Right lobe of liver (tissue), 6 donors: Measurements from ENCODE around the gene CDAN1. TPM values are rescaled to one million over a fixed set of nuclear protein-coding genes. Genes with fewer than 3 reads are reported as not detected.
A peak's percentile ranks its signal among the peaks of the same experiment; 100 is the strongest.

Source experiments
- ATAC-seq, 4 donors: fragments of 200-7000 bp; cut with Tn5 transposase; one replicate each; pipeline ENCODE4 v1.9.1; 2020; ENCODE audit warnings: mild to moderate bottlenecking in 4 of 4, moderate library complexity in 4 of 4
- DNase-seq, 3 donors: peaks; one replicate each; pipeline ENCODE4 v3.0.0-alpha.2; 2020
- H3K27ac ChIP-seq, 3 donors: fragments of 200-600 bp; one replicate each; pipeline ENCODE4 v1.8.0; 2022
- H3K27me3 ChIP-seq, 2 donors: fragments of 200-600 bp; one replicate each; pipeline ENCODE4 v1.8.0; 2022
- H3K36me3 ChIP-seq, 4 donors: fragments of 200-600 bp; sonication (generic) in 1 of 4; one replicate each; pipeline versions ENCODE4 v1.5.1 to v1.8.0; 2017 to 2022; ENCODE audit warnings: control low read depth in 1 of 4
- H3K4me1 ChIP-seq, 4 donors: fragments of 200-600 bp; sonication (generic) in 1 of 4; one replicate each; pipeline versions ENCODE4 v1.5.1 to v1.8.0; 2017 to 2022; ENCODE audit warnings: control low read depth in 1 of 4
- H3K4me3 ChIP-seq, 3 donors: fragments of 200-600 bp; one replicate each; pipeline ENCODE4 v1.8.0; 2022
- H3K9me3 ChIP-seq, 4 donors: fragments of 200-600 bp; sonication (generic) in 1 of 4; one replicate each; pipeline versions ENCODE4 v1.5.1 to v1.8.0; 2017 to 2022; ENCODE audit warnings: control low read depth in 1 of 4
- POLR2A ChIP-seq: fragments of 450-650 bp; IDR thresholded peaks from one replicate; pipeline ENCODE4 v1.6.1; 2017; ENCODE audit warnings: antibody characterized with exemption, mild to moderate bottlenecking
- WGBS: methylation state at CpG from one replicate; pipeline ENCODE4 v1.1.6; 2018; ENCODE audit warnings: low coverage, low lambda C conversion rate; ENCODE audit not compliant: insufficient coverage; ENCODE audit errors: missing lambda C conversion rate; 5-methylcytosine and 5-hydroxymethylcytosine counted together
- intact Hi-C, 2 donors: fragments of 100-400 bp; cut with DNase I; formaldehyde crosslinking; loops; one replicate each; pipeline versions ENCODE4 v1.11.2 to v1.14.1; 2022
- total RNA-seq, 6 experiments: library from RNA; depleted of rRNA in 2 of 6; stranded (reverse); fragments of >200 nt in 2 of 6; fragmentation: NEBNext Ultra II Directional in 3 of 6; extraction: Animal tissue kit (Norgen Biotek cat#: 25700) in 3 of 6; gene quantifications; one replicate each; pipeline versions ENCODE4 v1.1.0 to v1.2.4, GENCODE V29; 2016 to 2023
- TF ChIP-seq, protein P1 (sequence below), 4 donors: fragments of 200-600 bp in 3 of 4; fragments of 450-650 bp in 1 of 4; IDR thresholded peaks; one replicate each; pipeline versions ENCODE4 v1.5.1 to v1.8.0; 2016 to 2022; ENCODE audit warnings: antibody characterized with exemption in 4 of 4, mild to moderate bottlenecking in 2 of 4
- donor health status: DM: no; HTN: yes; CAD: no.
- donor health status: DM: no; HTN: no; CAD: no.
- donor health status: DM: no; HTN: no; CAD: no.
- donor health status: DM: no; HTN: yes; CAD: no.
- donor health status: DM: no; HTN: yes; CAD: no.

CDAN1 gene
- total RNA-seq, 6 experiments from 2014 or later, result 5.0 to 8.2 (median 6.3) TPM

DNA sequence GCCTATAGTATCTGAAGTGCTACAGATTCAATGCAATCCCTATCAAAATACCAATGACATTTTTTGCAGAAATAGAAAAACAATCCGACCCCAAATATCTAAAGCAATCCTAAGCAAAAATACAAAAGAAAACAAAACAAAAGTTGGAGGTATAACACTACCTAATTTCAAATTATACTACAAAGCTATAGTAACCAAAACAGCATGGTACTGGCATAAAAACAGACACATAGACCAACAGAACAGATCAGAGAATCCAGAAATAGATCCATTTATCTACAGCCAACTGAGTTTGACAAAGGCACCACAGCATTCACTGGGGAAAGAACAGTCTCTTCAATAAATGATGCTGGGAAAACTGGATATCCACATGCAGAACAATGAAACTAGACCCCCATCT lies 23.8 kb upstream of the CDAN1 start:
- Histone ChIP-seq H3K4me1 (no peaks in the 10 kb centered on the region), H3K4me3 (no peak overlapping the region), H3K27ac (no peak overlapping the region), H3K27me3 (no peaks in the 10 kb centered on the region), H3K36me3 (no peaks in the 10 kb centered on the region), H3K9me3 (no peaks in the 10 kb centered on the region)
- DNase-seq (no peak), ATAC-seq (no peak)
- TF ChIP-seq, protein P1, sequence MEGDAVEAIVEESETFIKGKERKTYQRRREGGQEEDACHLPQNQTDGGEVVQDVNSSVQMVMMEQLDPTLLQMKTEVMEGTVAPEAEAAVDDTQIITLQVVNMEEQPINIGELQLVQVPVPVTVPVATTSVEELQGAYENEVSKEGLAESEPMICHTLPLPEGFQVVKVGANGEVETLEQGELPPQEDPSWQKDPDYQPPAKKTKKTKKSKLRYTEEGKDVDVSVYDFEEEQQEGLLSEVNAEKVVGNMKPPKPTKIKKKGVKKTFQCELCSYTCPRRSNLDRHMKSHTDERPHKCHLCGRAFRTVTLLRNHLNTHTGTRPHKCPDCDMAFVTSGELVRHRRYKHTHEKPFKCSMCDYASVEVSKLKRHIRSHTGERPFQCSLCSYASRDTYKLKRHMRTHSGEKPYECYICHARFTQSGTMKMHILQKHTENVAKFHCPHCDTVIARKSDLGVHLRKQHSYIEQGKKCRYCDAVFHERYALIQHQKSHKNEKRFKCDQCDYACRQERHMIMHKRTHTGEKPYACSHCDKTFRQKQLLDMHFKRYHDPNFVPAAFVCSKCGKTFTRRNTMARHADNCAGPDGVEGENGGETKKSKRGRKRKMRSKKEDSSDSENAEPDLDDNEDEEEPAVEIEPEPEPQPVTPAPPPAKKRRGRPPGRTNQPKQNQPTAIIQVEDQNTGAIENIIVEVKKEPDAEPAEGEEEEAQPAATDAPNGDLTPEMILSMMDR (IDR thresholded peaks at IDR 0.05), result no peak
- no peak for TF ChIP-seq POLR2A
- intact Hi-C loops, result no loop called here
- 100% methylated on average over 1 of the region's 1 CpG for WGBS

DNA sequence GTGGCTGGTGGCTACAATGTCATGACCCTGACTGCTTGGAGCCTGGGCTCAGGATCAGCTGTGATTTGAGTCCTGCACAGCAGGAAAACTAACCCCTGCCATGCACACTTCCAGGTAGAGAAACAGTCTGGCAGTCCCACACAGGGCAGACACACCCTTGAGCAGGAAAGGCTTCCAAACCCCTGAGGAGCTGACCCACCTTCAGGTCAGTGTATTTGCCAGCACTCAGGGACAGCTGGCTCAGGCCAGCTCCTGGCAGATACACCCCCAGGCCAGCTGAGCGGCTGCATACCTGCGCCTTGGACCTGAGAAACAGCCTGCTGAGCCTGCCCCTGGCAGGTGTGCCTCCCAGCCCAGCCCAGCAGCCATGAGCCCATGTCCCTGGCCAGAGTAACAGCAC lies 22.2 kb upstream of the CDAN1 start:
- WGBS, result no CpG with 5 or more reads among the region's 2 CpGs
- Histone ChIP-seq H3K27ac (no peak overlapping the region), H3K9me3 (no peaks in the 10 kb centered on the region), H3K4me3 (no peak overlapping the region), H3K27me3 (no peaks in the 10 kb centered on the region), H3K36me3 (no peaks in the 10 kb centered on the region), H3K4me1 (no peaks in the 10 kb centered on the region)
- intact Hi-C loops, result no loop called here
- peak in 1 of 4 donors; percentile 27 for ATAC-seq
- TF ChIP-seq, protein P1 (IDR thresholded peaks at IDR 0.05), result no peak
- TF ChIP-seq POLR2A, result no peak
- no peak for DNase-seq

DNA sequence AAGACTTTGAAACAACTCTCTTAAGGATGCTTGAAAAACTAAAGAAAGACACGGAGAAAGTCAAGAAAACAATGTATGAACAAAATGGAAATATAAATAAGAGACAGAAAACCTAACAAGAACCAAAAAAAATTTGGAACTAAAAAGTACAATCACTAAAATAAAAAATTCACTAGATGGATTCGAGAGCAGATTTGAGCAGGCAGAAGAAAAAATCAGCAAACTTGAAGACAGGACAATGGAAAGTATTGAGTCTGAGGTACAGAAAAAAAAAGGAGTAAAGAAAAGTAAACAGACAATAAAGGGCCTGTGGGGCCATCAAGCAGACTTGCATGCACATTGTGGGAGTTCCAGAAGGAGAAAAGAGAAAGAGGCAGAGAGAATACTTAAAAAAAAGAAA lies 13.4 kb upstream of the CDAN1 start:
- 97% methylated on average over 2 of the region's 2 CpGs for WGBS
- no peak for ATAC-seq
- Histone ChIP-seq H3K27me3 (no peaks in the 10 kb centered on the region), H3K27ac (no peak overlapping the region), H3K4me1 (no peaks in the 10 kb centered on the region), H3K9me3 (no peaks in the 10 kb centered on the region), H3K36me3 (no peaks in the 10 kb centered on the region), H3K4me3 (no peak overlapping the region)
- no peak for DNase-seq
- TF ChIP-seq, protein P1 (IDR thresholded peaks at IDR 0.05), result no peak
- no peak for TF ChIP-seq POLR2A
- intact Hi-C loops, result no loop called here

DNA sequence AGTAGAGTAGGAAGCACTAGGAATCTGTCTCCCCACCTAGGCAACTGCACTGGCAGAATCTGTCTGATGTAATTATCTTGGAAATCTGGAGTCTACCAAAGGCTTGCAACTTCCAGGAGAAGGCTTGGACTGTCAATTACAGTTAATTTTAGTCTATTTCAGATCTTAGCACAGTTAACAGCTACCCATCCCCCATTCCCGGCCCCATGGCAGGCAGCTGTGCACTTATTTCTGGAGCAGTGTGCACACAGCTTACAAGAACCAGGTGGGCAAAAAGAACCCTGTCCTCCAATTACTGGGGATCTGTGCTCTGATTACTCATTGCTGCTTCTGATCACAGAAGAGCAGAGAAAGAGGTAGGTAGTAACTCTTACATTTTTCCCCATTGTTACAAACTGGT lies 12.3 kb upstream of the CDAN1 start:
- Histone ChIP-seq H3K27ac (no peak overlapping the region), H3K27me3 (no peaks in the 10 kb centered on the region), H3K9me3 (no peaks in the 10 kb centered on the region), H3K36me3 (no peaks in the 10 kb centered on the region), H3K4me1 (peaks cover 0 to 7% (median 0%) of the 10 kb centered on the region in 4 donors), H3K4me3 (no peak overlapping the region)
- TF ChIP-seq POLR2A, result no peak
- WGBS, result 100% methylated on average over 1 of the region's 1 CpG
- no peak for ATAC-seq
- intact Hi-C loops, result no loop called here
- no peak for DNase-seq

DNA sequence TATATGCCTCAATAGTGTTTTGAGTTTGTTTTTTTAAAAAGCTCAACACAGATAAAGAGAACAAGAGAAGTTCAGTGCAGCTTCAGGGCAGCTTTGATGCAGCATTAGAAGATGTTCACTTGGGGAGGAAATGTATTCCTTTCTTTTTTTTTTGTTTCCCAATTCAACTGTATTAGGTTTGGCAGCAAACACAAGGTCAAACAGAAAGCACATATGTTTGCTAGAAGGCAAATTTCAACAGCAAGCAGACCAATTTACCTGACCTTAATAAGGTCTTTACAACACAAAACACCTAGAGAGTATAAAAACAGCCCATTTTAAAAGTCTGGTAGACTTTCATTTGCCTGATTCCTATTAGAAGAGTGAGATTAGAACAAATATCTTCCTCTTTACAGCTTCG lies 7.3 kb upstream of the CDAN1 start:
- H3K36me3 ChIP-seq, result no peaks in the 10 kb centered on the region
- H3K27ac ChIP-seq, result no peak overlapping the region
- 84% methylated on average over 1 of the region's 1 CpG for WGBS
- H3K4me1 ChIP-seq, result peaks cover 0 to 10% (median 0%) of the 10 kb centered on the region in 4 donors
- DNase-seq, result no peak
- no peaks in the 10 kb centered on the region for H3K9me3 ChIP-seq
- peak; percentile 69 to 87 (median 72) for ATAC-seq
- H3K27me3 ChIP-seq, result no peaks in the 10 kb centered on the region
- TF ChIP-seq, protein P1 (IDR thresholded peaks at IDR 0.05), result no peak
- TF ChIP-seq POLR2A, result no peak
- intact Hi-C loops, result no loop called here
- H3K4me3 ChIP-seq, result no peak overlapping the region
